Left lung (tissue), 10 donors: ENCODE results near the gene LPAR3. TPM values are rescaled to one million over a fixed set of nuclear protein-coding genes. Genes with fewer than 3 reads are reported as not detected.

Source experiments
- ATAC-seq: fragments of 200-7000 bp; cut with Tn5 transposase; one replicate; pipeline ENCODE4 v1.9.1; 2020; ENCODE audit warnings: moderate library complexity
- DNase-seq, 4 donors: peaks; one replicate each; pipeline ENCODE4 v3.0.0-alpha.2; 2013 to 2020
- H3K27ac ChIP-seq, 2 donors: fragments of 200-600 bp; sonication (generic) in 1 of 2; one replicate each; pipeline versions ENCODE4 v1.5.0 to v1.8.0; 2020 to 2021
- H3K27me3 ChIP-seq, 2 donors: fragments of 200-600 bp; sonication (generic) in 1 of 2; one replicate each; pipeline versions ENCODE4 v1.5.0 to v1.8.0; 2020 to 2021
- H3K36me3 ChIP-seq, 2 donors: fragments of 200-600 bp; sonication (generic) in 1 of 2; one replicate each; pipeline versions ENCODE4 v1.5.0 to v1.8.0; 2020 to 2021
- H3K4me1 ChIP-seq, 2 donors: fragments of 200-600 bp; one replicate each; pipeline ENCODE4 v1.8.0; 2021
- H3K4me3 ChIP-seq, 2 donors: fragments of 200-600 bp; sonication (generic) in 1 of 2; one replicate each; pipeline versions ENCODE4 v1.5.0 to v1.8.0; 2020 to 2021; ENCODE audit warnings: mild to moderate bottlenecking in 1 of 2
- H3K9me3 ChIP-seq, 2 donors: fragments of 200-600 bp; sonication (generic) in 1 of 2; one replicate each; pipeline versions ENCODE4 v1.5.0 to v1.8.0; 2020 to 2021
- CTCF ChIP-seq, 2 donors: fragments of 200-600 bp; sonication (generic) in 1 of 2; IDR thresholded peaks; one replicate each; pipeline versions ENCODE4 v1.5.0 to v1.8.0; 2021; ENCODE audit warnings: antibody characterized with exemption in 2 of 2
- intact Hi-C, 2 donors: fragments of 100-400 bp; cut with DNase I; formaldehyde crosslinking; loops; one replicate each; pipeline versions ENCODE4 v1.11.2 to v1.14.2; 2022
- polyA plus RNA-seq, 6 donors: library from polyadenylated mRNA; unstranded; fragments of 120-200 nt; gene quantifications; one replicate each; pipeline ENCODE4 v1.2.1, GENCODE V29; 2013; ENCODE audit not compliant: insufficient read length in 6 of 6
- total RNA-seq, 2 donors: library from RNA; stranded (reverse); fragmentation: NEBNext Ultra II Directional; extraction: Animal tissue kit (Norgen Biotek cat#: 25700); gene quantifications; one replicate each; pipeline ENCODE4 v1.2.1, GENCODE V29; 2021
- donor health status: DM: no; HTN: yes; CAD: no.
- donor health status: DM: no; HTN: no; CAD: no.

LPAR3 gene
- total and polyA plus RNA-seq, 8 donors: 0.32 to 3.7 (median 1.7) TPM

GRCh38 chr1:84929581-84929980 lies 36.6 kb upstream of the LPAR3 start:
- ATAC-seq (no peak), DNase-seq (no peak)
- intact Hi-C loops: no loop called here
- no peaks in the 10 kb centered on the region for H3K9me3 ChIP-seq
- no peak overlapping the region for H3K27ac ChIP-seq
- H3K36me3 ChIP-seq: no peaks in the 10 kb centered on the region
- H3K27me3 ChIP-seq: peaks cover 0 to 12% of the 10 kb centered on the region in 2 donors
- H3K4me3 ChIP-seq: no peak overlapping the region
- TF ChIP-seq CTCF (IDR thresholded peaks at IDR 0.05): no peak
- H3K4me1 ChIP-seq: peaks cover 0 to 3% of the 10 kb centered on the region in 2 donors

- DNase-seq (no peak), ATAC-seq (peak; percentile 95)
- no peak overlapping the region for H3K4me3 ChIP-seq
- no peaks in the 10 kb centered on the region for H3K9me3 ChIP-seq
- peaks cover 0 to 3% of the 10 kb centered on the region in 2 donors for H3K4me1 ChIP-seq
- no peak overlapping the region for H3K27ac ChIP-seq
- intact Hi-C loops: no loop called here
- peaks cover 0 to 12% of the 10 kb centered on the region in 2 donors for H3K27me3 ChIP-seq
- TF ChIP-seq CTCF (IDR thresholded peaks at IDR 0.05): no peak
- no peaks in the 10 kb centered on the region for H3K36me3 ChIP-seq
Measured at GRCh38 chr1:84928979-84929378, 36.0 kb upstream of the LPAR3 start.

GRCh38 chr1:84923317-84923716 lies 30.3 kb upstream of the LPAR3 start:
- Histone ChIP-seq H3K36me3 (no peaks in the 10 kb centered on the region), H3K4me1 (no peaks in the 10 kb centered on the region), H3K27me3 (no peaks in the 10 kb centered on the region), H3K4me3 (no peak overlapping the region), H3K9me3 (no peaks in the 10 kb centered on the region), H3K27ac (no peak overlapping the region)
- DNase-seq (no peak), ATAC-seq (no peak)
- intact Hi-C loops: no loop called here
- TF ChIP-seq CTCF (IDR thresholded peaks at IDR 0.05): no peak

GRCh38 chr1:84920159-84920558 lies 27.2 kb upstream of the LPAR3 start:
- no peaks in the 10 kb centered on the region for H3K4me1 ChIP-seq
- no peaks in the 10 kb centered on the region for H3K36me3 ChIP-seq
- H3K4me3 ChIP-seq: no peak overlapping the region
- DNase-seq (no peak), ATAC-seq (no peak)
- H3K27me3 ChIP-seq: no peaks in the 10 kb centered on the region
- intact Hi-C loops: no loop called here
- no peak for TF ChIP-seq CTCF (IDR thresholded peaks at IDR 0.05)
- H3K9me3 ChIP-seq: no peaks in the 10 kb centered on the region
- no peak overlapping the region for H3K27ac ChIP-seq

GRCh38 chr1:84919461-84919970 lies 26.5 kb upstream of the LPAR3 start:
- Histone ChIP-seq H3K4me1 (no peaks in the 10 kb centered on the region), H3K27ac (no peak overlapping the region), H3K9me3 (no peaks in the 10 kb centered on the region), H3K36me3 (no peaks in the 10 kb centered on the region), H3K27me3 (no peaks in the 10 kb centered on the region), H3K4me3 (no peak overlapping the region)
- DNase-seq: no peak
- ATAC-seq: no peak
- no peak for TF ChIP-seq CTCF (IDR thresholded peaks at IDR 0.05)
- intact Hi-C loops: no loop called here
